ENCODE measurements around the gene ADI1.

The ADI1 gene

GRCh38 chr2:3489764-3490115, 29.6 kb downstream of the ADI1 start:
- in situ Hi-C loops (cut with HindIII; ENCODE audit: low sequenced_read_pairs): no loop called here
- no peak for TF ChIP-seq CTCF (IDR thresholded peaks at IDR 0.05; ENCODE audit: low read depth, low read length)
- no peak for DNase-seq (ENCODE audit: low read depth, low spot score)
- H3K4me3 ChIP-seq (ENCODE audit: low read depth, low read length): no peak overlapping the region

GRCh38 chr2:3488855-3489763, 30.2 kb downstream of the ADI1 start:
- no peak for TF ChIP-seq CTCF (IDR thresholded peaks at IDR 0.05; ENCODE audit: low read depth, low read length)
- in situ Hi-C loops (cut with HindIII; ENCODE audit: low sequenced_read_pairs): no loop called here
- no peak for DNase-seq (ENCODE audit: low read depth, low spot score)
- no peak overlapping the region for H3K4me3 ChIP-seq (ENCODE audit: low read depth, low read length)

DNA sequence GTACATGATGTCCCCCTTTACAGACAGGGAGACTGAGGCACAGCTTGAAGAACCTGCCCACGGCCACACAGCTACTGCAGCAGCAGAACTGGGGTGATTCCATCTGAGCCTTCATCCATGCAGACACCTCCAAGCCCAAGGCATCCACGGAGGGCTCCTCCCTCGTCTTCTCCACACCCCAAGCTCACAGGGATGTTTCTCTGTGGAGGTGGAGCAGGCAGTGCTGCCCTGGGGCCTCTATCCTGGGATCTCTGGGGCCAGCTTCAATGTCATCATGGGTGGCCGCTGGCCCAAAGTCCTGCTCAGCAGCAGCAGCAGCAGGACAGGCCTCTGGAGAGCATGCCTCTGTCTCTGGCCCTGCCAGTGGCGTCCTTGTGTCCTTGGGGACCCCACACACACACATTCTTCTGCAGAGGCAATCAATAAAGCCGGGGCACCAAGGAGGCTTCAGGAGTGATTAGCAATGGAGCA, 31.2 kb downstream of the ADI1 start:
- in situ Hi-C loops (cut with HindIII; ENCODE audit: low sequenced_read_pairs): no loop called here
- no peak for TF ChIP-seq CTCF (IDR thresholded peaks at IDR 0.05; ENCODE audit: low read depth, low read length)
- DNase-seq (ENCODE audit: low read depth, low spot score): no peak
- H3K4me3 ChIP-seq (ENCODE audit: low read depth, low read length): no peak overlapping the region

- in situ Hi-C loops (cut with HindIII; ENCODE audit: low sequenced_read_pairs): no loop called here
- no peak for DNase-seq (ENCODE audit: low read depth, low spot score)
Measured at GRCh38 chr2:3487432-3487831, 31.9 kb downstream of the ADI1 start.

GRCh38 chr2:3487028-3487425, 32.3 kb downstream of the ADI1 start:
- DNase-seq (ENCODE audit: low read depth, low spot score): no peak

More at GRCh38 chr2:3487432-3487831, 31.9 kb downstream of the ADI1 start:
- no peak for TF ChIP-seq CTCF (IDR thresholded peaks at IDR 0.05; ENCODE audit: low read depth, low read length)
- H3K4me3 ChIP-seq (ENCODE audit: low read depth, low read length): no peak overlapping the region

More at GRCh38 chr2:3487028-3487425, 32.3 kb downstream of the ADI1 start:
- no peak for TF ChIP-seq CTCF (IDR thresholded peaks at IDR 0.05; ENCODE audit: low read depth, low read length)
- in situ Hi-C loops (cut with HindIII; ENCODE audit: low sequenced_read_pairs): no loop called here
- no peak overlapping the region for H3K4me3 ChIP-seq (ENCODE audit: low read depth, low read length)

Measured in astrocyte of the spinal cord (primary cell).